ENCODE measurements around the gene ERCC3.
"Not testable (repeated sequence)": the region's sequence is repeated elsewhere in the genome, so short reads cannot be mapped to it uniquely, and the experiment has no call there.

DNA sequence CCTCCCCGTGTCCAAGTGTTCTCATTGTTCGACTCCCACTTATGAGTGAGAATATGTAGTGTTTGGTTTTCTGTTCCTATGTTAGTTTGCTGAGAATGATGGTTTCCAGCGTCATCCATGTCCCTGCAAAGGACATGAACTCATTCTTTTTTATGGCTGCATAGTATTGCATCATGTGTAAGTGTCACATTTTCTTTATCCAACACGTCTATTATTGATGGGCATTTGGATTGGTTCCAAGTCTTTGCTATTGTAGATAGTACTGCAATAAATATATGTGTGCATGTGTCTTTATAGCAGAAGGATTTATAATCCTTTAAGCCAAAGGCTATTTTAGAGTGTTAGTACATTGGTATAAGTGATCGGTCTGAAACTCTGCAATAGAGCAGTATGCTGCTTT is 69.8 kb downstream of the ERCC3 start:
- TF ChIP-seq, protein P1, sequence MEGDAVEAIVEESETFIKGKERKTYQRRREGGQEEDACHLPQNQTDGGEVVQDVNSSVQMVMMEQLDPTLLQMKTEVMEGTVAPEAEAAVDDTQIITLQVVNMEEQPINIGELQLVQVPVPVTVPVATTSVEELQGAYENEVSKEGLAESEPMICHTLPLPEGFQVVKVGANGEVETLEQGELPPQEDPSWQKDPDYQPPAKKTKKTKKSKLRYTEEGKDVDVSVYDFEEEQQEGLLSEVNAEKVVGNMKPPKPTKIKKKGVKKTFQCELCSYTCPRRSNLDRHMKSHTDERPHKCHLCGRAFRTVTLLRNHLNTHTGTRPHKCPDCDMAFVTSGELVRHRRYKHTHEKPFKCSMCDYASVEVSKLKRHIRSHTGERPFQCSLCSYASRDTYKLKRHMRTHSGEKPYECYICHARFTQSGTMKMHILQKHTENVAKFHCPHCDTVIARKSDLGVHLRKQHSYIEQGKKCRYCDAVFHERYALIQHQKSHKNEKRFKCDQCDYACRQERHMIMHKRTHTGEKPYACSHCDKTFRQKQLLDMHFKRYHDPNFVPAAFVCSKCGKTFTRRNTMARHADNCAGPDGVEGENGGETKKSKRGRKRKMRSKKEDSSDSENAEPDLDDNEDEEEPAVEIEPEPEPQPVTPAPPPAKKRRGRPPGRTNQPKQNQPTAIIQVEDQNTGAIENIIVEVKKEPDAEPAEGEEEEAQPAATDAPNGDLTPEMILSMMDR (IDR thresholded peaks at IDR 0.05 in 2 of 3, conservative IDR thresholded peaks at IDR 0.05 in 1 of 3; ENCODE audit: borderline replicate concordance in 1 of 3, insufficient read depth in 1 of 3, low read depth in 2 of 3, low read length in 2 of 3), result not testable (repeated sequence)
- not testable (repeated sequence) for TF ChIP-seq POLR2A (IDR thresholded peaks at IDR 0.05; ENCODE audit: borderline replicate concordance, extremely low read depth, insufficient read depth, insufficient read length); RAD21 (IDR thresholded peaks at IDR 0.05; ENCODE audit: low read depth); ZNF274 (IDR thresholded peaks at IDR 0.05; ENCODE audit: low read depth, low read length); YY1 (IDR thresholded peaks at IDR 0.05; ENCODE audit: extremely low read depth, insufficient replicate concordance, low read depth, low read length)
- TF ChIP-seq, protein P2, sequence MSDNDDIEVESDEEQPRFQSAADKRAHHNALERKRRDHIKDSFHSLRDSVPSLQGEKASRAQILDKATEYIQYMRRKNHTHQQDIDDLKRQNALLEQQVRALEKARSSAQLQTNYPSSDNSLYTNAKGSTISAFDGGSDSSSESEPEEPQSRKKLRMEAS (IDR thresholded peaks at IDR 0.05), result not testable (repeated sequence)
- TF ChIP-seq, protein P3, sequence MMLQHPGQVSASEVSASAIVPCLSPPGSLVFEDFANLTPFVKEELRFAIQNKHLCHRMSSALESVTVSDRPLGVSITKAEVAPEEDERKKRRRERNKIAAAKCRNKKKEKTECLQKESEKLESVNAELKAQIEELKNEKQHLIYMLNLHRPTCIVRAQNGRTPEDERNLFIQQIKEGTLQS (IDR thresholded peaks at IDR 0.05), result not testable (repeated sequence)
